ENCODE data around the gene WBP1L. TPM values are rescaled to one million over a fixed set of nuclear protein-coding genes. Genes with fewer than 3 reads are reported as not detected.

Gene WBP1L
- total RNA-seq, 1 donor from 2014 or later, result 33.0 TPM

Other genes starting within 250 kb of the WBP1L start
- gene ACTR1A, start 241.2 kb upstream of the WBP1L start, total RNA-seq, result 25.5 TPM
- gene SUFU, start 240.0 kb upstream of the WBP1L start, total RNA-seq, result 6.8 TPM
- gene TRIM8, start 99.5 kb upstream of the WBP1L start, total RNA-seq, result 39.1 TPM
- 2.5 TPM for gene ARL3, start 29.6 kb upstream of the WBP1L start, total RNA-seq
- gene SFXN2, start 29.3 kb upstream of the WBP1L start, total RNA-seq, result 25.5 TPM
- gene CYP17A1, start 93.5 kb downstream of the WBP1L start, total RNA-seq, result 3.7 TPM
- gene BORCS7, start 110.3 kb downstream of the WBP1L start, total RNA-seq, result 17.0 TPM
- 7.5 TPM for gene AS3MT, start 125.5 kb downstream of the WBP1L start, total RNA-seq
- gene CNNM2, start 174.3 kb downstream of the WBP1L start, total RNA-seq, result 7.9 TPM